GM12878 (cell line): ENCODE data around the gene CNR1. TPM values are rescaled to one million over a fixed set of nuclear protein-coding genes. Genes with fewer than 3 reads are reported as not detected.
A peak's percentile ranks its signal among the peaks of the same experiment; 100 is the strongest.

ENCODE experiments used
- ATAC-seq: fragments of 200-7000 bp; cut with Tn5 transposase; 3 replicates; pipeline ENCODE4 v1.9.1; 2020; ENCODE audit warnings: mild to moderate bottlenecking, moderate library complexity
- BruUV-seq: library from RNA; stranded (reverse); fragments of 400-500 nt; replicated peaks from 2 replicates; lab custom pipeline; 2021; lab: Mats Ljungman, UMichigan
- CTCF ChIA-PET: fragments of 300-600 bp; sonication (Branson Sonifier 250); formaldehyde crosslinking; extraction: SDS; loops from one replicate; lab custom pipeline; 2021; ENCODE audit warnings: inconsistent platforms; lab: Yijun Ruan, JAX
- POLR2A ChIA-PET: fragments of 350-600 bp; formaldehyde crosslinking; extraction: SDS; loops from one replicate; lab custom pipeline; 2021; ENCODE audit warnings: inconsistent platforms; lab: Charles Lee
- RAD21 ChIA-PET: fragments of 300-600 bp; sonication (Branson Sonifier 250); formaldehyde crosslinking; loops from one replicate; lab custom pipeline; 2023; ENCODE audit warnings: antibody characterized with exemption; ENCODE audit not compliant: unreplicated experiment; lab: Charles Lee
- SMC1A ChIA-PET: fragments of 300-600 bp; sonication (Branson Sonifier 250); formaldehyde crosslinking; loops from one replicate; lab custom pipeline; 2023; ENCODE audit not compliant: unreplicated experiment, uncharacterized antibody; lab: Charles Lee
- DNase-seq: peaks from one replicate; pipeline ENCODE4 v3.0.0-alpha.2; 2011; ENCODE audit warnings: low read depth, low spot score
- FAIRE-seq: peaks from 3 replicates; lab custom pipeline; 2011; peaks lifted over from hg19 to GRCh38; lab: Jason Lieb, UNC
- H2AFZ ChIP-seq: 2 replicates; pipeline ENCODE4 v1.6.0; 2011; ENCODE audit warnings: low read depth, low read length, control low read depth; ENCODE audit not compliant: control insufficient read depth
- H3K27ac ChIP-seq: 2 replicates; pipeline ENCODE4 v1.5.1; 2011; ENCODE audit warnings: control low read depth; ENCODE audit not compliant: control insufficient read depth, insufficient read depth
- H3K27me3 ChIP-seq, 2 experiments: replicated peaks in 1 of 2; 2 replicates each; pipeline versions ENCODE4 v1.6.0 to v1.6.1; 2011; ENCODE audit warnings: low read length in 1 of 2; ENCODE audit not compliant: control insufficient read depth in 2 of 2, insufficient read depth in 2 of 2
- H3K36me3 ChIP-seq, 2 experiments: 2 replicates each; pipeline ENCODE4 v1.5.1; 2011; ENCODE audit warnings: low read length in 1 of 2; ENCODE audit not compliant: control insufficient read depth in 2 of 2, insufficient read depth in 2 of 2
- H3K4me1 ChIP-seq: 2 replicates; pipeline ENCODE4 v1.6.1; 2011; ENCODE audit warnings: mild to moderate bottlenecking, low read length, moderate library complexity, mixed read lengths; ENCODE audit not compliant: control insufficient read depth, insufficient read depth
- H3K4me2 ChIP-seq: 2 replicates; pipeline ENCODE4 v1.6.0; 2011; ENCODE audit warnings: control low read depth; ENCODE audit not compliant: control insufficient read depth, insufficient read depth
- H3K4me3 ChIP-seq: fragments of 200-600 bp; sonication (generic); 2 replicates; pipeline ENCODE4 v1.5.1; 2016
- H3K79me2 ChIP-seq: 2 replicates; pipeline ENCODE4 v1.6.0; 2011; ENCODE audit warnings: low read length; ENCODE audit not compliant: control insufficient read depth, insufficient read depth
- H3K9ac ChIP-seq: 2 replicates; pipeline ENCODE4 v1.8.0; 2011; ENCODE audit warnings: low read length, control low read depth, mixed read lengths; ENCODE audit not compliant: control insufficient read depth, insufficient read depth
- H3K9me3 ChIP-seq: replicated peaks from 3 replicates; pipeline ENCODE4 v1.5.1; 2011; ENCODE audit warnings: mild to moderate bottlenecking, low read length; ENCODE audit not compliant: control insufficient read depth, insufficient read depth
- H4K20me1 ChIP-seq: 2 replicates; pipeline ENCODE4 v1.6.0; 2011; ENCODE audit not compliant: control insufficient read depth, insufficient read depth
- HDAC2 ChIP-seq: fragments of 200-600 bp; sonication (generic); IDR thresholded peaks from 2 replicates; pipeline ENCODE4 v1.6.1; 2017
- MEF2A ChIP-seq: IDR thresholded peaks from 2 replicates; pipeline ENCODE4 v1.6.1; 2011; ENCODE audit warnings: low read depth, mild to moderate bottlenecking, low read length, moderate library complexity; ENCODE audit not compliant: insufficient read depth
- MXI1 ChIP-seq: fragments of 150-350 bp; IDR thresholded peaks from 2 replicates; pipeline ENCODE4 v1.6.1; 2011; ENCODE audit warnings: low read depth, mild to moderate bottlenecking, inconsistent platforms, low read length, improper control_type of control experiment
- NFXL1 ChIP-seq: fragments of 450-650 bp; IDR thresholded peaks from 2 replicates; pipeline ENCODE4 v1.6.1; 2017; ENCODE audit warnings: antibody characterized with exemption, mild to moderate bottlenecking, borderline replicate concordance
- PML ChIP-seq: IDR thresholded peaks from 2 replicates; pipeline ENCODE4 v1.6.1; 2012; ENCODE audit warnings: low read length, inconsistent platforms
- POLR2AphosphoS5 ChIP-seq: IDR thresholded peaks from 2 replicates; pipeline ENCODE4 v1.6.1; 2011; ENCODE audit warnings: mild to moderate bottlenecking, low read length, inconsistent platforms
- RCOR1 ChIP-seq: conservative IDR thresholded peaks from 2 replicates; pipeline ENCODE4 v1.6.1; 2012; ENCODE audit warnings: low read depth, low read length, improper control_type of control experiment
- YBX1 ChIP-seq: fragments of 450-650 bp; IDR thresholded peaks from 2 replicates; pipeline ENCODE4 v1.6.1; 2016; ENCODE audit warnings: antibody characterized with exemption
- ZSCAN29 ChIP-seq: fragments of 450-650 bp; IDR thresholded peaks from 2 replicates; pipeline ENCODE4 v1.6.1; 2017; ENCODE audit warnings: mild to moderate bottlenecking, moderate library complexity
- WGBS: methylation state at CpG from one replicate; pipeline ENCODE4 v1.1.6; 2016; ENCODE audit warnings: low lambda C conversion rate; ENCODE audit not compliant: insufficient replicate concordance, insufficient coverage; ENCODE audit errors: missing lambda C conversion rate; 5-methylcytosine and 5-hydroxymethylcytosine counted together
- in situ Hi-C: fragments of 300-500 bp; cut with MboI; formaldehyde crosslinking; loops from 9 replicates; pipeline ENCODE4 v1.14.3; 2018; ENCODE audit warnings: mixed read lengths
- intact Hi-C: fragments of 100-400 bp; cut with micrococcal nuclease; formaldehyde crosslinking; loops from one replicate; pipeline ENCODE4 v1.14.2; 2022; ENCODE audit not compliant: unreplicated experiment
- polyA plus RNA-seq, 11 experiments: library from polyadenylated mRNA; depleted of rRNA in 4 of 11; unstranded in 6 of 11; stranded (reverse) in 5 of 11; fragments of >200 nt; fragmentation: Nextera tagmentation in 4 of 11; fragmentation: Illumina TruSeq in 1 of 11; extraction: Ambion mirVana in 4 of 11; extraction: Trizol in 1 of 11; gene quantifications; 1 replicate in 1 of 11; 2 replicates in 10 of 11; pipeline versions ENCODE4 v1.2.1 to v1.2.3, GENCODE V29; 2011 to 2016; ENCODE audit warnings: inconsistent platforms in 2 of 11, missing spikeins in 2 of 11, low read depth in 1 of 11
- total RNA-seq, 4 experiments: library from RNA; depleted of rRNA in 3 of 4; stranded (reverse); fragments of >200 nt in 3 of 4; fragmentation: Illumina TruSeq in 1 of 4; extraction: Trizol in 1 of 4; gene quantifications; 2 replicates each; pipeline versions ENCODE4 v1.2.1 to v1.2.3, GENCODE V29; 2013 to 2021
- TF ChIP-seq, protein P1 (sequence below): IDR thresholded peaks from 2 replicates; pipeline ENCODE4 v1.6.1; 2012; ENCODE audit warnings: mild to moderate bottlenecking, low read depth, low read length

CNR1 gene
- total and polyA plus RNA-seq, 10 of the 15 experiments (the other 5 are each of a cell fraction or from before 2014, with no cell fraction given): 2.2 to 15.4 (median 8.5) TPM

DNA sequence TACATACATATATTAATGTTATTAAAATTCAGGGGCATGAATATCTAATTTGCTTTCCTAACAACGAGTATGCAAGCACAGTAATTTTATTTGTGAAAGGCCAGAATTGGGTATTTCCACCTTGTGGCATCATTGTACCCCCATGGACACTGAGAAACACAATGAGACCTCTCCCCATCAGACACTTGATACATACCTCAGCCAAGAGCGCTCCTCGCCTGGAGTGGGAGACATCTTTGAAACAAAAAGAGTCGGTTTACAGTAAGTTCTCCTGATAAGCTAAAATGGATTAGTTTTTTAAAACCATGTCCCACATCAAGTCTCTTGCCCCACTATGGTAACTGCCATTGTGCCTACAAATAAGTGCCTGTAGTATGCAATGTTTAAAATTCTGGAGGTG is 2.1 kb downstream of the CNR1 start (continued):
- TF ChIP-seq PML: peak; percentile 15; the same call in 1 of the 2 replicates

DNA sequence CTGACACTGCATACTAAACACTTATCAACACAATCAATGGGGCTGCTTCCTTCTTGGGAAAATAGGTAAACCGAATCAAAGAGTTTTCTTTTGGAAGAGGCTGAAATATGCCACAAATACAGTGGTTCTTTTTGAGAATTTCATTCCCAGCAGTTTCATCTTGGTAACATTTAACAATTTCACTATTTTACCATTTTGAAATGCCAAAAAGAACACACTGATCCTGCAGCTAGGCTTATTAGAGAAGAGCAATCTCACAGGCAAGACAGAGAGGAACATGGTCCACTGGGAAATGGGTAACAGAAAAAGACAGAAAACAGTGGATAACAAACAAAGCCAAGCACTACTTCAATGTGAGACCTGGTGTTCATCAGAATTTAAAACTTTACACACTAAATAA is 2.5 kb downstream of the CNR1 start:
- H3K9me3 ChIP-seq: no peaks in the 10 kb centered on the region
- DNase-seq (no peak), ATAC-seq (no peak), FAIRE-seq (no peak)
- in situ Hi-C loops (no loop called here), intact Hi-C loops (loop anchor here (2.0 to 10.0 kb wide), 3 partner anchors 21 to 471 kb away; partner anchors contain the start of gene AKIRIN2)
- H3K36me3 ChIP-seq: no peaks in the 10 kb centered on the region
- ChIA-PET RAD21 (interaction anchor here (1.0 to 3.9 kb wide), 10 partner anchors 14 to 706 kb away, joined by 3 to 39 read pairs (median 7); no protein-coding TSS in a partner anchor), POLR2A (interaction anchor here (0.5 to 1.3 kb wide), 3 partner anchors 18 to 217 kb away, joined by 3 to 4 read pairs (median 3); no protein-coding TSS in a partner anchor), CTCF (interaction anchor here (1.0 to 3.8 kb wide), 9 partner anchors 15 to 332 kb away, joined by 3 to 50 read pairs (median 4); no protein-coding TSS in a partner anchor), SMC1A (interaction anchor here (0.6 to 3.9 kb wide), 19 partner anchors 9 to 771 kb away, joined by 3 to 34 read pairs (median 4); no protein-coding TSS in a partner anchor)
- no peaks in the 10 kb centered on the region; the same call in 1 of the 2 replicates for H3K79me2 ChIP-seq
- no peaks in the 10 kb centered on the region for H4K20me1 ChIP-seq
- no peaks in the 10 kb centered on the region for H3K4me1 ChIP-seq
- H2AFZ ChIP-seq: no peak overlapping the region
- H3K9ac ChIP-seq: no peak overlapping the region
- no peak overlapping the region for H3K27ac ChIP-seq
- WGBS: 90% methylated on average over 1 of the region's 1 CpG
- H3K4me3 ChIP-seq: no peak overlapping the region; the same call in 1 of the 2 replicates
- no TSS peak for BruUV-seq
- peak overlapping the region; percentile 33; the same call in 1 of the 2 replicates for H3K4me2 ChIP-seq
- TF ChIP-seq MXI1 (peak; percentile 16; the same call in 1 of the 2 replicates), YBX1 (no peak)
- H3K27me3 ChIP-seq: 0 out of 4 replicates have a peak, but pooled peaks cover 0 to 6% of the 10 kb centered on the region in 2 experiments

DNA sequence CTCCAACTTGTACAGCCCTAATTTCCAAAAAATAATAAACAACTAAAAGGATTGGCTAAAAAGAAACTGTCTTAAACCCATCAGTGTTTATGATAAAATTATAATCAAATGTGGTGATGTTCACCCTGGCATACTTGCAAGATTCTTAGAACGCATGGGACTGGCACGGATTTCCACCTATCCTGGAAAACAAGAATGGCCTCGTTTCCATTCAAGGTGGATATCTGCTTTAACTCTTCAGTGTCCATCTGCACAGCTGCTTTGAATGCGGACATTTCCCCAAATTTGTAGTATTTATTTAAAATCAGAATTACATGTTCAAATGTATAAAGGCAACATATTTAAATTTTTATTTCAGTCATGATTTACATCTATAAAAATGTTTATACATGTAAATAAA is 4.2 kb downstream of the CNR1 start:
- in situ Hi-C loops: no loop called here
- H3K9me3 ChIP-seq: no peaks in the 10 kb centered on the region
- ChIA-PET SMC1A (interaction anchor here (1.0 to 3.1 kb wide), 3 partner anchors 9 to 533 kb away, joined by 3 to 22 read pairs (median 5); no protein-coding TSS in a partner anchor), CTCF (interaction anchor here (1.3 kb wide), 1 partner anchor 20 kb away, joined by 3 read pairs; no protein-coding TSS in a partner anchor), POLR2A (interaction anchor here (0.6 to 4.0 kb wide), 2 partner anchors 14 to 20 kb away, joined by 7 to 12 read pairs; no protein-coding TSS in a partner anchor), RAD21 (no interaction called here)
- no peaks in the 10 kb centered on the region for H3K27me3 ChIP-seq
- no peaks in the 10 kb centered on the region for H3K4me1 ChIP-seq
- no peak overlapping the region for H3K4me3 ChIP-seq
- no peaks in the 10 kb centered on the region for H3K36me3 ChIP-seq
- no peaks in the 10 kb centered on the region; the same call in 1 of the 2 replicates for H3K79me2 ChIP-seq
- no peak overlapping the region for H3K4me2 ChIP-seq
- ATAC-seq (no peak), DNase-seq (no peak), FAIRE-seq (no peak)
- H4K20me1 ChIP-seq: no peaks in the 10 kb centered on the region
- no peak overlapping the region for H3K27ac ChIP-seq
- no peak overlapping the region for H3K9ac ChIP-seq
- H2AFZ ChIP-seq: no peak overlapping the region
- WGBS: 47% methylated on average over 4 of the region's 4 CpGs
- intact Hi-C loops: loop anchor here (10.0 kb wide), 2 partner anchors 457 to 473 kb away; partner anchors contain the start of gene AKIRIN2
- BruUV-seq: no TSS peak
- TF ChIP-seq HDAC2 (no peak), POLR2AphosphoS5 (no peak), MEF2A (no peak), ZSCAN29 (no peak), PML (no peak), NFXL1 (no peak), RCOR1 (no peak), MXI1 (no peak)
- TF ChIP-seq, protein P1, sequence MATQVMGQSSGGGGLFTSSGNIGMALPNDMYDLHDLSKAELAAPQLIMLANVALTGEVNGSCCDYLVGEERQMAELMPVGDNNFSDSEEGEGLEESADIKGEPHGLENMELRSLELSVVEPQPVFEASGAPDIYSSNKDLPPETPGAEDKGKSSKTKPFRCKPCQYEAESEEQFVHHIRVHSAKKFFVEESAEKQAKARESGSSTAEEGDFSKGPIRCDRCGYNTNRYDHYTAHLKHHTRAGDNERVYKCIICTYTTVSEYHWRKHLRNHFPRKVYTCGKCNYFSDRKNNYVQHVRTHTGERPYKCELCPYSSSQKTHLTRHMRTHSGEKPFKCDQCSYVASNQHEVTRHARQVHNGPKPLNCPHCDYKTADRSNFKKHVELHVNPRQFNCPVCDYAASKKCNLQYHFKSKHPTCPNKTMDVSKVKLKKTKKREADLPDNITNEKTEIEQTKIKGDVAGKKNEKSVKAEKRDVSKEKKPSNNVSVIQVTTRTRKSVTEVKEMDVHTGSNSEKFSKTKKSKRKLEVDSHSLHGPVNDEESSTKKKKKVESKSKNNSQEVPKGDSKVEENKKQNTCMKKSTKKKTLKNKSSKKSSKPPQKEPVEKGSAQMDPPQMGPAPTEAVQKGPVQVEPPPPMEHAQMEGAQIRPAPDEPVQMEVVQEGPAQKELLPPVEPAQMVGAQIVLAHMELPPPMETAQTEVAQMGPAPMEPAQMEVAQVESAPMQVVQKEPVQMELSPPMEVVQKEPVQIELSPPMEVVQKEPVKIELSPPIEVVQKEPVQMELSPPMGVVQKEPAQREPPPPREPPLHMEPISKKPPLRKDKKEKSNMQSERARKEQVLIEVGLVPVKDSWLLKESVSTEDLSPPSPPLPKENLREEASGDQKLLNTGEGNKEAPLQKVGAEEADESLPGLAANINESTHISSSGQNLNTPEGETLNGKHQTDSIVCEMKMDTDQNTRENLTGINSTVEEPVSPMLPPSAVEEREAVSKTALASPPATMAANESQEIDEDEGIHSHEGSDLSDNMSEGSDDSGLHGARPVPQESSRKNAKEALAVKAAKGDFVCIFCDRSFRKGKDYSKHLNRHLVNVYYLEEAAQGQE: no peak
